Upper lobe of left lung (tissue), 6 donors: ENCODE data around the gene TUSC2. TPM values are rescaled to one million over a fixed set of nuclear protein-coding genes. Genes with fewer than 3 reads are reported as not detected.
A peak's percentile ranks its signal among the peaks of the same experiment; 100 is the strongest.

Experiments
- ATAC-seq, 2 donors: fragments of 200-7000 bp; cut with Tn5 transposase; one replicate each; pipeline ENCODE4 v1.9.1; 2022; ENCODE audit warnings: mild to moderate bottlenecking in 2 of 2, moderate library complexity in 2 of 2; ENCODE audit not compliant: low FRiP score in 2 of 2
- DNase-seq, 2 donors: peaks; one replicate each; pipeline ENCODE4 v3.0.0-alpha.2; 2019 to 2020
- H3K27ac ChIP-seq, 4 donors: fragments of 200-600 bp; sonication (generic); one replicate each; pipeline ENCODE4 v1.5.1; 2016 to 2019
- H3K27me3 ChIP-seq, 4 donors: fragments of 200-600 bp; sonication (generic); one replicate each; pipeline ENCODE4 v1.5.1; 2017 to 2019
- H3K36me3 ChIP-seq, 4 donors: fragments of 200-600 bp; sonication (generic); one replicate each; pipeline ENCODE4 v1.5.1; 2016 to 2019
- H3K4me1 ChIP-seq, 4 donors: fragments of 200-600 bp; sonication (generic); one replicate each; pipeline ENCODE4 v1.5.1; 2018 to 2019
- H3K4me3 ChIP-seq, 4 donors: fragments of 200-600 bp; sonication (generic); one replicate each; pipeline ENCODE4 v1.5.1; 2017 to 2019; ENCODE audit warnings: mild to moderate bottlenecking in 2 of 4, moderate library complexity in 1 of 4
- H3K9me3 ChIP-seq, 4 donors: fragments of 200-600 bp; sonication (generic); one replicate each; pipeline ENCODE4 v1.5.1; 2018 to 2019
- EP300 ChIP-seq, 4 donors: sonication (generic); formaldehyde crosslinking; IDR thresholded peaks; one replicate each; pipeline ENCODE4 v1.5.1; 2017; ENCODE audit warnings: antibody characterized with exemption in 4 of 4, control low read depth in 2 of 4
- POLR2A ChIP-seq, 4 donors: fragments of 450-650 bp; IDR thresholded peaks; one replicate each; pipeline ENCODE4 v1.5.1; 2016 to 2017; ENCODE audit warnings: antibody characterized with exemption in 4 of 4, mild to moderate bottlenecking in 2 of 4
- POLR2AphosphoS5 ChIP-seq, 2 donors: sonication (generic); formaldehyde crosslinking; IDR thresholded peaks; one replicate each; pipeline ENCODE4 v1.5.1; 2017; ENCODE audit warnings: antibody characterized with exemption in 2 of 2
- WGBS, 2 donors: methylation state at CpG; one replicate each; pipeline ENCODE4 v1.1.5; 2017 to 2018; 5-methylcytosine and 5-hydroxymethylcytosine counted together
- total RNA-seq, 6 donors: library from RNA; depleted of rRNA in 4 of 6; stranded (reverse); fragments of >200 nt in 4 of 6; gene quantifications; one replicate each; pipeline versions ENCODE4 v1.1.0 to v1.2.1, GENCODE V29; 2016 to 2021
- TF ChIP-seq, protein P1 (sequence below), 6 experiments: fragments of 450-650 bp in 4 of 6; fragments of 200-600 bp in 2 of 6; sonication (generic) in 2 of 6; IDR thresholded peaks; one replicate each; pipeline ENCODE4 v1.5.1; 2016 to 2019; ENCODE audit warnings: antibody characterized with exemption in 6 of 6
- donor health status: DM: no; HTN: no; CAD: no; lungs with moderate emphysema.
- donor health status: DM: no; HTN: yes; CAD: no; lungs with severe emphysema.

Gene TUSC2
- total RNA-seq, 6 donors from 2014 or later = 16.8 to 36.1 (median 25.0) TPM

DNA sequence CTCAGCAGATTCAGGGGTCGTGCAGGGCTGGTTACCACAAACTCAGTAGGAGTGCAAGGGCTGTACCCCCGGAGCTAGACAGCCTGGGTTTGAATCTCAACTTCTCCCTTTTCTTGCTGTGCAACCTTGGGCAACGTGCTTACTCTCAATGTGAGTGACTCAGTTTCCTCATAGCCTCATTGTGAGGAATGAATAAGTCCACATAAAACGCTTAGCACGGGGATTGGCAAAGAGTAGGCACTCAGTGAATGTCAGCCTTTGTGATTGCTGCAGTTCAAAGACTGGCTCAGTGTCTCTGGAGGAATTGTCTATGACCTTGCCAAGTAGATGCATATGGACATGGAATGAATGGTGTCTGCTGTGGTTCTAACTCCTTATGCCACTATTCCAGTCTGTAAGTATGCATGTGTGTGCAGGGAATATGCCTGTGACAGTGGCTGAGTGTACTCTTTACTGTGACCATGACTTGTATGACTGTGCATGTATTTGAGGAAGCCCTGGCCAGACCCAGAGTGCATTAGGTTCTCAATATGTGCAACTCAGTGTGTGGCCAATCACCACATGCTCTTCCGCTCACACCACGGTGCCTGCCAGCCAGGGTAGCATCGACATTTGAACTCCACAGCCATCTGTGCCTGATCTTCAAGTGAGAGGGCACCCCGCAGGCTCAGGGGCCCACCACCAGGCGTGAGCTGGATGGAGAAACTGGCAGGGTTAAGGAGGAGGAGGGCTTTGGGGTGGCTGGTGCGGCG lies 27.9 kb downstream of the TUSC2 start:
- Histone ChIP-seq H3K27me3 (no peaks in the 10 kb centered on the region), H3K9me3 (no peaks in the 10 kb centered on the region), H3K4me3 (peak overlapping the region in 3 of 4 donors; percentile 55 to 86 (median 64)), H3K36me3 (peaks cover 0 to 13% (median 2%) of the 10 kb centered on the region in 4 donors), H3K27ac (peak overlapping the region; percentile 85 to 93 (median 92)), H3K4me1 (peaks cover 41 to 55% (median 52%) of the 10 kb centered on the region in 4 donors)
- no peak for TF ChIP-seq POLR2A (IDR thresholded peaks at IDR 0.05)
- no peak for TF ChIP-seq POLR2AphosphoS5 (IDR thresholded peaks at IDR 0.05)
- TF ChIP-seq, protein P1, sequence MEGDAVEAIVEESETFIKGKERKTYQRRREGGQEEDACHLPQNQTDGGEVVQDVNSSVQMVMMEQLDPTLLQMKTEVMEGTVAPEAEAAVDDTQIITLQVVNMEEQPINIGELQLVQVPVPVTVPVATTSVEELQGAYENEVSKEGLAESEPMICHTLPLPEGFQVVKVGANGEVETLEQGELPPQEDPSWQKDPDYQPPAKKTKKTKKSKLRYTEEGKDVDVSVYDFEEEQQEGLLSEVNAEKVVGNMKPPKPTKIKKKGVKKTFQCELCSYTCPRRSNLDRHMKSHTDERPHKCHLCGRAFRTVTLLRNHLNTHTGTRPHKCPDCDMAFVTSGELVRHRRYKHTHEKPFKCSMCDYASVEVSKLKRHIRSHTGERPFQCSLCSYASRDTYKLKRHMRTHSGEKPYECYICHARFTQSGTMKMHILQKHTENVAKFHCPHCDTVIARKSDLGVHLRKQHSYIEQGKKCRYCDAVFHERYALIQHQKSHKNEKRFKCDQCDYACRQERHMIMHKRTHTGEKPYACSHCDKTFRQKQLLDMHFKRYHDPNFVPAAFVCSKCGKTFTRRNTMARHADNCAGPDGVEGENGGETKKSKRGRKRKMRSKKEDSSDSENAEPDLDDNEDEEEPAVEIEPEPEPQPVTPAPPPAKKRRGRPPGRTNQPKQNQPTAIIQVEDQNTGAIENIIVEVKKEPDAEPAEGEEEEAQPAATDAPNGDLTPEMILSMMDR (IDR thresholded peaks at IDR 0.05) = peak in 2 of 6 experiments; percentile 2 to 8
- peak in 1 of 2 donors; percentile 75 for DNase-seq
- WGBS, 2 donors = 44 to 49% methylated on average over 11 to 12 of the region's 12 CpGs
- peak; percentile 3 to 34 for ATAC-seq

DNA sequence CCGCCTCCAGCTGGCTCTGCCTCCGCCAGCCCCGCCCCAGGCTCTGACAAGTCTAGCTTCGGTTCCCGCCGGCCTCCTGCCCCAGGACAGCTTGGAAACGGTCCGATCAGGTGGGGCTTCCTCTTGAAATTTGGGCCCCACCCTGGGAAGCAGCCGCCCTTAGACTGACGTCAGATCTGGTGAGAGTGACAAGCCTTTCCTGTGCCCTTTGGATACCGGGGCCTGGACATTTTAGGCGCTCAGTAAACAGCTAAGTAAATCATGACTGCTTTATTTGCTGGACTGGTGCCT lies 28.4 kb downstream of the TUSC2 start:
- H3K4me3 ChIP-seq = peak overlapping the region in 3 of 4 donors; percentile 55 to 86 (median 64)
- H3K9me3 ChIP-seq = no peaks in the 10 kb centered on the region
- peak overlapping the region; percentile 85 to 93 (median 92) for H3K27ac ChIP-seq
- TF ChIP-seq POLR2A (IDR thresholded peaks at IDR 0.05) (no peak), POLR2AphosphoS5 (IDR thresholded peaks at IDR 0.05) (peak; percentile 32 to 60), EP300 (IDR thresholded peaks at IDR 0.05) (peak in 3 of 4 donors; percentile 28 to 91 (median 86))
- TF ChIP-seq, protein P1 (IDR thresholded peaks at IDR 0.05) = no peak
- peaks cover 0 to 13% (median 2%) of the 10 kb centered on the region in 4 donors for H3K36me3 ChIP-seq
- WGBS, 2 donors = 3% methylated on average over 12 of the region's 12 CpGs; no CpG with 5 or more reads in 1 of the 2 donors
- ATAC-seq (no peak), DNase-seq (no peak)
- peaks cover 41 to 55% (median 52%) of the 10 kb centered on the region in 4 donors for H3K4me1 ChIP-seq
- H3K27me3 ChIP-seq = no peaks in the 10 kb centered on the region

DNA sequence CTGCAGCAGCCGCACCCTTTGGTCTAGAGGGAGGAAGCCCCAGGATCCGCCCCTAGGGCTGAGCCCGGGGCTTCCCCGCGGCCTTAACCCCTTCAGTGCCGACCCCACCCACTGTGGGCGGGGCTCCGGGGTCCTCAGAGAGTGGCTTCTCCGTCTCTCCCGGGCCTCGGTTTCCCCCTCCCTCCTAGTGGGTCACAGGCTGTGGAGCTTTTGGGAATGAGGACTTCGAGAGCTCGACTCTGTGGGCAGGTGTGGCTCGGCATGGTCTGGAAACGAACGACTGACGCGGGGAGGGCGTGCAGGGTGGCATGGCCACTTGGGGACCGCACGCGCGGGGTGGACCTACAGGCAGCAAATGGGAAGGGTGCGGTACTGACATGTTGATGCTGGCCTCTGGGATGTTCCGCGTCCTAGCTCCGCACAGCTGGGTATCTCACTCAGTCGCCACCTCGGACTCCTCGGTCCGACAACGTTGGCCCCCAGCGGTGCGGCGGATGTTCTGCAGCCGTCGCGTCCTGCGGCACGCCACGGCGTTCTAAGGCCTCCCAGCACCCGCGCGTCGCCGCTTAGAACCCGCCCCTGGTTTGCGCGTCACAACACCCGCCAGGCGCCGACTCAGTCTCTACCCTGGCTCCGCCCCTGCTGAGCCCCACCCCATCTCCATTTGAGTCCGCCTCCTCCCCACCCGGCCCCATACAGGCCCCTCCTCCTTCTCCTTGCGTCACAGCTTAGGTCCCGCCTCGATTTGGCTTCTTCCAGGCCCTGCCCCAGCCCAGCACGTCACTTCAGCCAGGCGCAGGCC lies 29.0 kb downstream of the TUSC2 start, which contains the start of the genes HYAL3 and NAA80:
Gene HYAL3, minus strand, starts transcription at position 570 of the 802 bp plus-strand sequence. CDS start 3,803 bp downstream, outside the sequence.
Gene NAA80, minus strand, starts transcription at position 570 of the 802 bp plus-strand sequence. CDS start 1,942 bp downstream, outside the sequence.
- H3K27ac ChIP-seq = peak within 1 kb of the TSS; percentile 85 to 94 (median 92)
- ATAC-seq = peak; percentile 94 to 97
- H3K4me3 ChIP-seq = peak within 1 kb of the TSS; percentile 44 to 86 (median 60)
- WGBS, 2 donors = 1% methylated on average over 22 to 61 of the region's 61 CpGs
- no peaks in the 10 kb centered on the region for H3K27me3 ChIP-seq
- peak; percentile 98 to 100 for DNase-seq
- H3K36me3 ChIP-seq = peaks cover 0 to 13% (median 2%) of the 10 kb centered on the region in 4 donors
- no peaks in the 10 kb centered on the region for H3K9me3 ChIP-seq
- H3K4me1 ChIP-seq = peaks cover 41 to 55% (median 52%) of the 10 kb centered on the region in 4 donors
- TF ChIP-seq EP300 (IDR thresholded peaks at IDR 0.05) (no peak), POLR2AphosphoS5 (IDR thresholded peaks at IDR 0.05) (peak; percentile 86 to 93), POLR2A (IDR thresholded peaks at IDR 0.05) (peak in 3 of 4 donors; percentile 61 to 96 (median 95))
- TF ChIP-seq, protein P1 (IDR thresholded peaks at IDR 0.05) = peak; percentile 35 to 90 (median 76)

DNA sequence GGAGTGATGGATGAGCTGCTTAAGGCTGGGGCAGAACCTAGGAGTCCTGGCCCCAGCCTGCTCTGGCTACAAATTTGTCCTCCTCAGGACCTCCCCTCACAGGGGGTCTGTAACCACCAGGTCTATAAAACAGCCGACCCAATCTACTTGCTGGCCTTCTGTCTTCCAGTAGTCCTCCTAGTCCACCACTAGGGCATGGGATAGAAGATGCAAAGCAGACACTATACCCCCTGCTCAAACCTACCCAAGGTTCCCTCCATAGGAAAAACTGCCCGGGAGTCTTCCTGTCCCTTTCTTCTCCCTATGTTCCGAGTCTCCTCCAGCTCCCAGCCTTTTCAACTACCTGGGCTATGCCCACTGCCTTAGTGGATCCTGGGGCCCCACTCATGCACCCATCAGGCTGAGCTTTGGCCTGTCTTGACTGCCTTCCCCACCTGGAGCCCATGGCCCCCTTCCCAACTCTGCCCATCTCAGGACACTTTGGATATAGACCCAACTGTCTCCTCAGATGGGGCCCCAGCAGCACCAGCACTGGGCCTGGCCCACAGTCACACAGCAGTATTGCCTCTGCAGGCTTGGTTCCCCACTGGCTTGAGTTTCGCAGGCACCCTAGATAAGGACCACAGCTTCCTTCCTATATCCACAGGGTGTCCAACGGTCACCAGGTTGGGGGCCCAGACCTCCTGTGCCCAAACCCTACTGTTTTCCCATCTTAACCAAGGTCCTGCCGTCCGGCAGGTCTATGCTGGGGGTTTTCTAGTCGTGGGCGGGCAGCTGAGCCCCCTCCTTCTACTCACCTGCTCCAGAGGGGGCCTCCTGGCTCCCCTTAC lies 29.9 kb downstream of the TUSC2 start:
- peaks cover 0 to 13% (median 2%) of the 10 kb centered on the region in 4 donors for H3K36me3 ChIP-seq
- DNase-seq = no peak
- TF ChIP-seq, protein P1 (IDR thresholded peaks at IDR 0.05) = no peak
- no peaks in the 10 kb centered on the region for H3K9me3 ChIP-seq
- H3K27me3 ChIP-seq = no peaks in the 10 kb centered on the region
- no peak for ATAC-seq
- peaks cover 38 to 47% (median 46%) of the 10 kb centered on the region in 4 donors for H3K4me1 ChIP-seq
- H3K4me3 ChIP-seq = peak overlapping the region; percentile 44 to 86 (median 60)
- WGBS, 2 donors = 43 to 44% methylated on average over 5 to 9 of the region's 9 CpGs
- peak overlapping the region; percentile 85 to 94 (median 92) for H3K27ac ChIP-seq
